Progenitor cell of endocrine pancreas (in vitro differentiated cells): ENCODE data around the gene CCDC158. TPM values are rescaled to one million over a fixed set of nuclear protein-coding genes. Genes with fewer than 3 reads are reported as not detected.
A peak's percentile ranks its signal among the peaks of the same experiment; 100 is the strongest.

Source experiments
- DNase-seq: peaks from one replicate; pipeline ENCODE4 v3.0.0; 2021; ENCODE audit warnings: low spot score; ENCODE audit not compliant: unreplicated experiment
- H3K27ac Mint-ChIP-seq: 2 replicates; pipeline ENCODE4 v1.8.0; 2021; ENCODE audit warnings: mild to moderate bottlenecking, moderate library complexity, mixed read lengths
- H3K27me3 Mint-ChIP-seq: 2 replicates; pipeline ENCODE4 v1.8.0; 2021; ENCODE audit warnings: mixed read lengths
- H3K36me3 Mint-ChIP-seq: 2 replicates; pipeline ENCODE4 v1.8.0; 2022; ENCODE audit warnings: mixed read lengths; ENCODE audit not compliant: insufficient read depth
- H3K4me1 Mint-ChIP-seq: 2 replicates; pipeline ENCODE4 v1.8.0; 2021; ENCODE audit warnings: low read depth, mixed read lengths
- H3K4me3 Mint-ChIP-seq: 2 replicates; pipeline ENCODE4 v1.8.0; 2021; ENCODE audit warnings: low read depth, mild to moderate bottlenecking, moderate library complexity, mixed read lengths
- H3K9me3 Mint-ChIP-seq: 2 replicates; pipeline ENCODE4 v1.8.0; 2021; ENCODE audit warnings: low read depth, mixed read lengths
- total RNA-seq: library from RNA; stranded (reverse); gene quantifications from 2 replicates; pipeline ENCODE4 v1.2.1, GENCODE V29; 2021
- TF ChIP-seq, protein P1 (sequence below): fragments of 200-600 bp; sonication (generic); IDR thresholded peaks from one replicate; pipeline ENCODE4 v1.5.0; 2021; ENCODE audit warnings: antibody characterized with exemption, mild to moderate bottlenecking; ENCODE audit not compliant: unreplicated experiment

CCDC158 gene
- total RNA-seq, 1 donor from 2014 or later: not detected

- DNase-seq: no peak
- no peaks in the 10 kb centered on the region for H3K27me3 Mint-ChIP-seq
- H3K4me1 Mint-ChIP-seq: no peaks in the 10 kb centered on the region
- peaks cover 3% of the 10 kb centered on the region for H3K9me3 Mint-ChIP-seq
- H3K4me3 Mint-ChIP-seq: no peak overlapping the region
- H3K27ac Mint-ChIP-seq: no peak overlapping the region
- TF ChIP-seq, protein P1, sequence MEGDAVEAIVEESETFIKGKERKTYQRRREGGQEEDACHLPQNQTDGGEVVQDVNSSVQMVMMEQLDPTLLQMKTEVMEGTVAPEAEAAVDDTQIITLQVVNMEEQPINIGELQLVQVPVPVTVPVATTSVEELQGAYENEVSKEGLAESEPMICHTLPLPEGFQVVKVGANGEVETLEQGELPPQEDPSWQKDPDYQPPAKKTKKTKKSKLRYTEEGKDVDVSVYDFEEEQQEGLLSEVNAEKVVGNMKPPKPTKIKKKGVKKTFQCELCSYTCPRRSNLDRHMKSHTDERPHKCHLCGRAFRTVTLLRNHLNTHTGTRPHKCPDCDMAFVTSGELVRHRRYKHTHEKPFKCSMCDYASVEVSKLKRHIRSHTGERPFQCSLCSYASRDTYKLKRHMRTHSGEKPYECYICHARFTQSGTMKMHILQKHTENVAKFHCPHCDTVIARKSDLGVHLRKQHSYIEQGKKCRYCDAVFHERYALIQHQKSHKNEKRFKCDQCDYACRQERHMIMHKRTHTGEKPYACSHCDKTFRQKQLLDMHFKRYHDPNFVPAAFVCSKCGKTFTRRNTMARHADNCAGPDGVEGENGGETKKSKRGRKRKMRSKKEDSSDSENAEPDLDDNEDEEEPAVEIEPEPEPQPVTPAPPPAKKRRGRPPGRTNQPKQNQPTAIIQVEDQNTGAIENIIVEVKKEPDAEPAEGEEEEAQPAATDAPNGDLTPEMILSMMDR: no peak
- H3K36me3 Mint-ChIP-seq: no peaks in the 10 kb centered on the region
These were observed 21.9 kb upstream of the CCDC158 start for GRCh38 chr4:76442807-76443206.

DNA sequence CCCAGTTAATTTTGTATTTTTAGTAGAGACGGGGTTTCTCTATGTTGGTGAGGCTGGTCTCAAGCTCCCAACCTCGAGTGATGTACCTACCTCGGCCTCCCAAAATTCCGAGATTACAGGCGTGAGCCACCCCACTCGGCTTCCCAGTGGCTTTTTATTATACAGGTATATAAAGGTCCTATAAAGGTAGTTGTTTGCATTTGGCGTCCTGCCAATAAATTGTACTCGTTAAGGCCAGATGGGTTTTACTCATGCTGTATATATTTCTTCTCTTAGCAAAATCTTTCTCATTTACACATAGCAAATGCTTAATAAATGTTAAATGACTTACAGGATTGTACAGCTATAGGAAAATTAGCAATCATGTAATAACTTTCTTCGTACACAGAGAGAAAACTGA is 20.9 kb upstream of the CCDC158 start:
- Mint-ChIP-seq H3K9me3 (peaks cover 3% of the 10 kb centered on the region), H3K4me3 (no peak overlapping the region), H3K4me1 (no peaks in the 10 kb centered on the region), H3K36me3 (no peaks in the 10 kb centered on the region), H3K27ac (no peak overlapping the region), H3K27me3 (no peaks in the 10 kb centered on the region)
- DNase-seq: no peak
- TF ChIP-seq, protein P1: no peak

GRCh38 chr4:76439491-76439890 is 18.6 kb upstream of the CCDC158 start:
- peaks cover 3% of the 10 kb centered on the region for H3K9me3 Mint-ChIP-seq
- H3K36me3 Mint-ChIP-seq: no peaks in the 10 kb centered on the region
- H3K27ac Mint-ChIP-seq: no peak overlapping the region
- peaks cover 10% of the 10 kb centered on the region for H3K4me1 Mint-ChIP-seq
- no peak for DNase-seq
- TF ChIP-seq, protein P1: no peak
- no peaks in the 10 kb centered on the region for H3K27me3 Mint-ChIP-seq
- no peak overlapping the region for H3K4me3 Mint-ChIP-seq

- H3K36me3 Mint-ChIP-seq: no peaks in the 10 kb centered on the region
- DNase-seq: no peak
- H3K4me3 Mint-ChIP-seq: peak overlapping the region; percentile 14
- H3K4me1 Mint-ChIP-seq: peaks cover 10% of the 10 kb centered on the region
- no peak overlapping the region for H3K27ac Mint-ChIP-seq
- no peaks in the 10 kb centered on the region for H3K9me3 Mint-ChIP-seq
- H3K27me3 Mint-ChIP-seq: no peaks in the 10 kb centered on the region
- TF ChIP-seq, protein P1: no peak
These were observed 14.8 kb upstream of the CCDC158 start for GRCh38 chr4:76435528-76436319.

GRCh38 chr4:76434901-76435527 is 14.1 kb upstream of the CCDC158 start, which contains the start of gene SHROOM3:
Gene SHROOM3, plus strand, starts transcription at chr4:76435229. Its CDS starts 824 bp downstream, at chr4:76436053.
- Mint-ChIP-seq H3K27me3 (no peaks in the 10 kb centered on the region), H3K27ac (peak within 1 kb of the TSS; percentile 42), H3K9me3 (no peaks in the 10 kb centered on the region)

More at GRCh38 chr4:76434901-76435527, 14.1 kb upstream of the CCDC158 start, which contains the start of gene SHROOM3:
- Mint-ChIP-seq H3K4me3 (peak within 1 kb of the TSS; percentile 14), H3K36me3 (no peaks in the 10 kb centered on the region), H3K4me1 (peaks cover 10% of the 10 kb centered on the region)
- TF ChIP-seq, protein P1: no peak
- DNase-seq: no peak
